SKM-1 treated with dmso at 0.1 percent for 144 hours (cell line): ENCODE data around the gene NTRK3.

Experiments used
- DNase-seq: peaks from one replicate; lab custom pipeline; 2025; ENCODE audit not compliant: unreplicated experiment; lab: John Stamatoyannopoulos, UW

NTRK3 gene

DNA sequence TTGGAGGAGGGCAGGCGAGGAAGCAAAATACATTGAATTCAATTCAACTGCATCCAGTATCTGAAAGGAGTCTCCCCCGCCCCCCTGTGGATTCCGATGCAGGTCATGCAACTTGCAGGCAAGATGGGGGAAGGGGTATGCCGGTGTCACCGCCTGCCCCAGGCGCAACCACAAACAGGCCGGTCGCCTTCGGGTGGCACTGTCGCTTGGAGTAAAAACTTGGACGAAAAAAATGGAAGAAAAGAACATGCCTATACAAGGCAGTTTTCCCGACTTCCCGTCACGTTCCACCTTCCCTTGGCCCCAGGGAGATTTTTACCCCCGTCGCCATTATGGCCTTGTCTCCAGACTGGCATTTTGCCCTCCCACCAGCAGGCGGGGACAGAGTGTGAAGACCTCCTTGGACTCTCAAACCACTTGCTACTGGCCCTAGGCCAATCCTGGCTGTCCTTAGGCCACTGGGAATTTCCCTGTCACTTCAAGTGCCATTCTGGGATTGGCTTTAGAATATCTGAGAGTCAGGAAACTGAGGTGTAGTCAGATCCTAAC, 1.6 kb upstream of the NTRK3 start:
- no peak for DNase-seq

DNA sequence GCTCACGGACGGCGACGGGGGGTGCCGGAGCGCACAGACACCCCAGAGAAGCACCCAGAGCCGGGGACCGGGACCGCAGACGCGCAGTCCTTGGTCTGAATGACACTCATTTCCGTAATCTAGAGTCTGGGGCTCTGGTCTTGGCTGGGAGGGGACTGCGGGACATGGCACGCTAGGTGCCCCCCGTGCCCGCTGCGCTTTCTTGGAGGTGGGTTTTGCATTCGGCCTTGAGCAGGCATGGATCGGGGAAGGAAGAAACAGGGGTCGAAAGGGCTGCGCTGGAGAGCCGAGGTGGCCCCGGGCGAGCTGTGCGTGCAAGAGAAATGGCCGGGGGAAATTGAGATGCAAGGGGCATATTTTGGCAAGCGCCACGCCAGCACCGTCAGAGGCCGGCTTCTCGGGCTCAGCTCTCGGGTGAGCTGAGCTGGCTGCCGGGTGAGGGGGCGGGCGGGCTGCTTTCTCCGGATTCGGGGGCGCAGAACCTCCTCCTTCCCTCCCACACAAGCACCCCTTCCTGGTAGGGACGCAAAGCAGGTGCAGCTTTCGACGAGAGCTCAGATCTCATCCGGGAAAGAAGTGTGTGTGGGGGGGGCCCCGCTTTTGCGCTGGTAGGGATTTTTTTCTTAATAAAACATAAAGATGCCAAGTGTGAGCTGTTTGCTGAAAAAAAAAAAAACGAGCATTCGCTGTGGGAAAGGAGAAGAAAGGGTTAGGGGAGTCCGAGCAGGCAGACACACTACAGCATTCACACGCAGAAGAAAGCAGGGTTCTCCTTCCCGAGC, 963 bp upstream of the NTRK3 start:
- peak; percentile 32 for DNase-seq

DNA sequence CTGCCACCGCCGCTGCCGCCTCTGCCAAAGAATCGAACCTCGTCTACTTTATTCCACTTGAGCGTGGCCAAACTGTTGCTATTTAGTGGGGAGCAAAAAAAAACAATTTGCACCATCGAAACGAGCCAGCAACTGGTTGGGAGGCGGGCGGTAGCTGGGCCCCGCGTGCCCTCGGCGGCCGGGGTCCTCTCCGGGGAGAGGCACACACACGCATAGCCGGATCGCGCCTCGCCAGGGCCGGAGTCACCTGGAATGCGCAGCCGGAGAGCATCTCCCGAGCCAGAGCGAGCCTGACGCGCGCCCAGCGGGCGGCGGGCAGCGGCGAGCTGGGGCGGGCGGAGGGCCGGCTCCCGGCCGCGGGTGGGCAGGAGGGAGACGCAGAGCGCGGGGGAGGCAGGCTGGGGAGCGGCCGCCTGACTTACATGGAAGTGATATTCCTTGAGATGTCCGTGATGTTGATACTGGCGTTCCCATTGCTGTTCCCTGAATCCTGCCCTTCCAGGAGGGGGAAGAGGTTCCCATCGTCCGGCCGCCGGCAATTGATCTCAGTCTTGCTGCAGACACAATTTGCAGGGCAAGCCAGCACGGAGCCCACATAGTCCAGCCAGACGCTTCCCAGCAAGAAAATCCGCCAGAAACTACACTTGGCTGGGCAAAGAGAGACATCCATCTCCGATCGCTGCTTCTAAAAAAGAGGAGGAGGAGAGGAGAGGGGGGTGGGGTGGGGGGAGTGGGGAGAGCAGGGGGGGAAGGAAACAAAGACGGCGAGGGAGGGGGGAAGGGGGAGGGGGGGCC, 858 bp downstream of the NTRK3 start:
- DNase-seq = no peak

DNA sequence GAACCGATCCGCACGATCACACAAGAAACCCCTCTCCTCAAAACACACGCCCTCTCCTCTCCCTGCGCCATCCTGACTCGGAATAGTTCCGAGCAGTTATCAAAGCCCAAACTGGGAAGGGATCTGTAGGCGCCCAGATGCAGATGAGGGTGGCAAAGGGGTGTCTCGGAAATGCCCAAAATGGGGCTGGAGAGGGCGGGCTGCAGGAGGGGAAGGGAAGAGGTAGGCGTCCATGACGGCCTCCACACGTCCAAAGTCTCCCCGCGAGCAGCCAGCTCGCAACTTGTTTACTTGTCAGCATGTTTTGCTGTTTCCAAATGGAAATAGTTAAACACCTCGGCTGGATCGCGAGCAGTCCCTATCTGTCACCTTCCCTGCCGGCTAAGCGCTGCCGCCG, 1.5 kb downstream of the NTRK3 start:
- DNase-seq = no peak

DNA sequence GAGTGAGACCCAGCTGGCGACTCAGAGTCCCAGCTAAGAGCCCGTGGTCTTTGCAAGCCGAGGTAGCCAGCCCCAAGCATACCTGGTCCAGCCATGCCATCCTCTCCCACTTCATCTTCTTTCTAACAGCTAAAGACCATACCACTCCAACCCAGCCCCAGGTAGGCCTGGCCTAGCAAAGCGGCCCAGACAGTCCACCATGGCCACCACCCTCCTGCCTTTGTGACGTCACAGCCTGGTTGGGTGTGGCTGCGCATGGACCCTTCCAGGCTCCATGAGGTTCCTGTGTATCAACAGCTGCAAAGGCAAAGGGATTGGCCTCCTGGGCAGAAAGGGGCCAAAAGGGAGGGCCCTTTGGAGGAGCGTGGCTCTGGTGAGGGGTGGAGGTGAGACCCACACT, 4.1 kb downstream of the NTRK3 start:
- DNase-seq = no peak

DNA sequence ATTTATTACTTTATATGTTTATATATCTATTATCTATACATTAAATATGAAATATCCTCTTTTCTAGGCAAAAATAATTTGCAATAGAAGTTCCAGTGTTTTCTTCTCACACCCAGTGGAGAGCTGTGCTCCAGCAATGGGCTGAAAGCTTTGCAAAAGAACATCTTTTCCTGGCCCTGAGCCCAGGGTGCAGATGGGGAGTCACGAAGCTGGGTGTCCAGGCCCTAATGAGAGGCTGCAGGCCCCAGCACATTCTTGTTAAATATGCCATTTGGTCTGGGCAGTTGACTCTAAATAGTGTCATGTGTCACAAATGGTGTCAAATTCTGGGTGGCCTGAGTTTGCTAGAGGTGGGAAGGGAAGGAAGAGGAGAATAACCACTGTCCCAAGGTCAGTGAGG, 5.7 kb downstream of the NTRK3 start:
- DNase-seq = no peak

DNA sequence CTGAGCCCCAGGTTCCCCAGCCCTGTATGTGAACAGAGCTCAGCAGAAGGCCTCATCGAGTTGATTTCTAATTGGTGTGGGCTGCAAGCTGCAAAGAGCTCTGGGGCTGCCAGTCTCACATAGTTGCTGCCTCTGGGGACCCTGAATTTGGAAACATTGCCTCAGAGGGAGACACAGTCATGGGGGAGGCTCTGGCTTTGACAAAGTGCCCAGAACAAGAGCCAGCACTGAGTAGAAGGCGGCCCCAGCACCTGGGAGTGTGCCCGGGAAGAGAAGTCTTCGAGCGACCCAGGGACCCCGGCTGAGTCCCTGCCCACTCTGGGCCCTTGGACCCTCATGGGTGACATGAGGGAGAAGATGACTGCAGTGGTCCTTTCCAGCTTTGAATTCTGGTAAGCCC, 7.3 kb downstream of the NTRK3 start:
- DNase-seq = no peak

DNA sequence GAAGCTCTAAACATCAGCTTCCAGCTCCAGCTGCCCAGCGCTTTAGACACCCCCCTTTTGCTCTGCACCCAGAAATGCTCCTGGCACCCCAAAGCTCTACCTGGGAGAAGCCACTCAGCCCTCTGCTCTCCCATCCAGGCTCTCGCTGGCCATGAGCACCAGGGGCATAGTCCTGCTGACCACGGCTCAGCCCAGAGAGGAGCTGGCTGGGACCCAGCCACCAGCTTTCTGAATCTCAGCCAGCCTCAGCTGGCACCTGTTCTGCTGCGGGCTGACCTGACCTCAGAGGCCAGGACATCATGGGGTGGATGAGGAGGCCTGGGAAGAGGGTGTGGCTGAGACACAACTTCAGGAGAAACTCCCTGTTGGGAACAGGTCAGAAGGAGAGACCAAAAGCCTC, 8.6 kb downstream of the NTRK3 start:
- no peak for DNase-seq

DNA sequence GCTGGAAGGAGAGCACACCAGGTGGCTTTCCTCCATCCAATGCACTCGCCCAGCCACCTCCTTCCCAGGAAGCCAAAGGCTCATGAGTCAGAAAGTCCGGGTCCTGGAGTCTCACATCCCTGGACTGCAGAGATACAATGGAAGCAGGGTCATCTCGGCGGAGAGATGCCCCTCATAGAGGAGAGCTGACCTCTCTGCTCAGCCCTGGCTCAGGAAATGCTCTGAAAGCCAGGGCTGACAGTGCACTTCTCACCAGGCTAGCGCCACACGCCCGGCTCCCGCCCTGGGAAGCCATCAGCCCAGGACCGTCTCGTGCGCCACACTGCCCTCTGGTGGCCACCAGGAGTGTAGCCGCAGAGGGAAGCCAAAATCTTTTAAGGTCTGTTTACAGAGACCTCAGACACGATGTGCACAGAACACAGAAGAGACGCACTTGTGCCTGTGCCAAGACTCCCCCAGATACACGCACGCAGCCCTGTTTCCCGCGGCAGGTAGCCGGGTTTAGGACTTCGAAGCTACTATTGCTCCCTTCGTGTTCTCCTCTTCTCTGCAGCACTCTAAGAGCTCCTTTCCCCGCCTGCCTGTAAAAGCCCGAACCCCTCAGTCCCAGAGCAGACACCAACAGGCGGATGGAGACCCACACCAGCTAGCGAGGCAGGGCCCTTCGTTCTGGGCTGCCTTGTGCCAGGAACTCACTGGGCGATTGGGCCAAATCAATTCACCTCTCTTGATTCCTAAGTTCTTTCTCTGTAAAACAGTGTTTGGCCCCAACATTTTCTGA, 9.7 kb downstream of the NTRK3 start:
- DNase-seq = peak; percentile 69

DNA sequence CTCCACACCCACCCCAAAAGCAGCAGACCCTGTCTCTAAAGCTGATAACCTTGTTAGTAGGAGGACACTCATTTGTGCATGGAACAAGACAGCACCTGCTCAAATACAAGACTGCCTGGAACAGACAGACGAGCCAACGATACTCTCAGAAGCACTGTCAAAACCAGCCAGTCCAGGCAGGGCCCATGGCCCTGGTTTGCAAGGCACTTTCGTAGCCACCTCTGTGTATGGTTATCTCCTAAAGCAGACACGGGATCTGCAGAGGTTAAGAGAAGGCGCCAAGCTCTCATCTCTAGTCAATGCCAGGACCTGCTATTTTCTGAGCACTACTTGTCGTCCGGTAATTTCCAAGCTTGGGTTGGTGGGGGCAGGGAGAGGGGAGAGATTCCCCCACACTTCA, 10.5 kb downstream of the NTRK3 start:
- DNase-seq = no peak

DNA sequence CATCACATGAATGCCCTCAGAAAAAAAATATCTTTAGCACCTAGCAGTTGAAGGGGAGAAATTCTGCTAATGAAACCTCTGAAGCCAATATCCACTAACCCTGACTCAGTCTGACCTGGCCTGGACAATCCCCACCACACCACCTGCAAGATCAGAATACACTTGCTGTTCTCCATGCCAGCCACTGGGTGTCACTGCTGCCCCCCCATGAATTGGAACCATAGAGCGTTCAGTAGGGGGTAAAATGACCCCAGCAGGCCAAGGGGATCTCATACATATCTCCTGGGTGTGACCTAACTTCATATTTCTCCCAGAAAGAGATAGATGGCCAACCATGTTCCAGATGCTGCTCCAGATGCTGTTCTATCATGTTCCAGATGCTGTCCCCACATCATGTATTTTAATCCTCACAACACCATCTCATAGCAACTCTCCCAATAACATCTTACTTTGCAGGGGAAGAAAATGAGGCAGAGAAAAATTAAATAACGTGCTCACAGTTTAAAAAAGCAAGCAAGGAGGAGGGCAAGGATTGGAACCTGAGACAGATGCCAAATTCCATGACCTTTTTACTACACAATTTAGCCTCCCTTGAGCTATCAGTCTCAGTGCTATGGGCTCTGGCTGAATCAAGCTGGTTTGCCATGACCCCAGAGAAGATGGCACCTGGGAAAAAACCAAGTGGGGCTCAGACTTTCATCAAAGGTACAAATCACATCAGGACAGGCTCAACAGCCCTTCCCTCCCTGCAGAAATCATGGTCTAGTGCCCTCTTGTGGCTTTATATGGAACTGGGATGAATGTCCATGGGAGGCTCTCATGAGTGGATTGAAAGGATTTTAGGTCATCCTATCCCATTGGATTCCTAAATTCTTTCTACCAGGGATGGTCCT, 12.4 kb downstream of the NTRK3 start:
- DNase-seq = peak; percentile 17

DNA sequence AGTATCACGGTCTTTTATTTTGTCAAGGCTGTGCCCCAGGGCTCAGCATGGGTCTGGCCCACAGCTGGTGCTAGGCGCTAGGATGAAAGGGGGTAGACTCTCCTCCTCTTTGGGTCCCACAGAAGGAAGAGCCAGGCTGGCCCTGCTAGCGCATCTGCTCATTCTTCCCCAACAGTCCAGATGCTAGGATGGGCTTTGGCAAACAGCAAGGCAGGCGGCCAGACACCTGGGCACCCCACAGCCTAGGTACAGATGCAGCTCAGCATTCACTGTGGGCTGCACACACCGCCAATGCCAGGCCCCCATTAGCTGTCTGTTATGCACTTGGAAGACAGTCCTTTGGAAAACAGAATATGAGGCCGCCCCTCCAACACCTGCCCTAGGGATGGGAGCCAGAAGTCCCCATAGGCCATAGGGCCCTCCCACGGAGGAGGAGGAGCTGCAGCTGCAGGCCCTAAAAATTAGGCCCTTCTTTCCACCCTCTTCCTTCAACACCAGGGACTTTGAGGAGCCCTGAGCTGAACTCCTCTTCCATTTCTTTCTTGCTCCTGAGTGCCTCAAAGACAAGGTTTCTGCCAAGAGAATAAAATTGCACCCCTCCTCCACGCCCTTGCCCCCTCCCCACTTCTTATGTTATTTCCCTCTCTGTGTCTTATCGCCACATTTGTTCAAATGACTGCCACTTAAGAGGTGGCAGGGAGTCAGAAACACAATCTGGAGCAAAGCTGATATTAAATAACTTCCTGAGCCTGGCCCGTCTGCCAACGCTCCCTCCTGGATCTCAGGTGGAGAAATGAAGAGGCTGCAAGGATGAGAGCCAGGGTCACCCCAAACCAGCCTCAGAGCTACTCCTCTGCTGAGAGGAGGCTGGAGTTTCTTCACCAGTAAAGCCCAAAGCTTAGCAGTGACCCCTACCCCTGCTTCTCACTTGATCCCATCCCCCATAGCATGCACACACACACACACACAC, 13.7 kb downstream of the NTRK3 start:
- DNase-seq = no peak

DNA sequence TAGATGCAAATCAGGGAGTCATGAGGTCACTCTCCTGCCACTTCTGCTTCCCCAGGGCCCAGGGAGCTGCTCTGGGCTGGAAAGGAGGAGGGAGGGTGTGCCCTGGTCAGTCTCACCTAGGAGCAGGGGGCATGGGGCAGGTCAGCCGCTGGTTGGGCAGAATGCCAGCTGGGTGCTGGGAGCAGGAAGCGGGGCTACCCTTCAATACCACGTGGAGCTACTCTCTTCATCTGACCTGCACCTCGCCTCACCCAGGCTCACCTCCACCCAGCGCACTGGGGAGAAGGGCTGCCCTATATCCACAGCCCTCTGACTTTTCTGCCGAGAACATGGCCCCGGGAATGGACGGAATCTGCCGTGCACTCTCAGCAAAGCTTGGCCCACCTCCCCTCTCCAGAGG, 15.1 kb downstream of the NTRK3 start:
- DNase-seq = no peak

DNA sequence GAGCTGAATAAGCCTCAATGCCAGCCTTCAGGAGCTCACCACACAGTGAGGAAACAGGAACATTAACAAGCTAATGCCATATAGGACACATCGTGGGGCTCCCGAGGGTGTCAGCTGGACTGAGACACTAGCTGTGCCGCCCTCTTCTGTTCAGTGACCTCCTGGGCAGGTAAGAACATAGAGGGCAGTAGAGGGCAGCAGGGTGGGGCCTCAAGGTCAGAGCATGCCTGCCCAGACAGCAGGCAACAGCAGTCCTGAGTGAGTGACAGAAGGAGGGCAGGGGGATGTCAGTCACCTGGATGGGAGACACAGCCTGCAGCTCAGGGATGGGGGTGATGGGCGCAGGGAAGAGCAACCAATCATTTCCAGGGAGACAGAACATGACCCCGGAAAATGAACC, 15.5 kb downstream of the NTRK3 start:
- peak; percentile 2 for DNase-seq

DNA sequence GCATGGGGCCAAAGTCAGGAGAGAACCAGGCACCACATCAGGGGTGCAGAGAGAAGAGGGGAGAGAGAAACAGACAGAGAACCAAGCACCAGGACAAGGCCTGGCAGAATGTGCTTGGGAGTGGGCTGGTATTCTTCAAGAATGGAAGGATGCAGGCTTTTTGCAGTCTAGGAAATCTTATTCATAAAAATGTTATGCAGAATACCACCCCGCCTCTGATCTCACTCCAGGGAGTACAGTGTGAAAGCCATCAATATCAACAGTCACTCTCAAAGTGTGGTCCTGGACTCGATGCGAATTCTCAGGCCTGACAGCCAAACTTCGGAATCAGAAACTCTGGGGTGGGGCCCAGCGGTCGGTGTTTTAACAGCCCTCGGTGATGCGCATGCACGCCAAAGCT, 16.9 kb downstream of the NTRK3 start:
- no peak for DNase-seq

DNA sequence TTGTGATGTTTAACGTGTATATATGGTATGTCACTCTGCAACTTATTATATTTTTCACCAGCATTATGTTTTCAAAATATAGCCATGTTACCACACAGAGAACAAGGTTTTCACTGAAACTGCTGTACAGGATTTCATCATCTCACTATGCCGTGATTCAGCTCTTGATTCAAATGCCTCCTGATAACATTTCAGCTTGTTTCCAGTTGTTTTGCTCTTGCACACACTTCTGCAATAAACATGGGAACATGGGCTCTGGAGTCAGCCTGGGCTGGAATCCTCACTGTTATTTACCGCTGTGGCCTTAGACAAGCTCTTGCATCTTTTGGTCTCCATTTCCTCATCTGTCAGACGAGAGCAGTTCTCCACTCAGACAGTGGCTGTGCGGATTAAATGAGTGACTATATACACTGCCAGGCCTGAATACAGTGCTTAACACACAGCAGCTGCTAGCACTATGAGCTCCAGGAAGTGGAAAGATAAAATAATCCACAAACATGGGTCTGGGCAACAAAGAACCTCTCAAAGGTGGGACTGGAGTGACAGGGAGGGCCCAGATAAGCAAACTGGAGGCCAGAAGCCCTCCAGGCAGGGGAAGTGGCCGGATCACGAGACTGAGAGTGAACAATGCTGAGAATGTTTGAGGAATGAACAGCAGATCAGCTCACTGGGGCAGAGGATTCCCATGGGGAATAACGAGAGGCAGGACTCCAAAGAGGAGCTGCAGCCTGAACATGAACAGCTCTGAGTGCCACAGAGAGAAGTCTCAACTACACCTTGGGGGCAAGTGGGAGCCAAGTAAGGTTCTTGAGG, 17.7 kb downstream of the NTRK3 start:
- DNase-seq = no peak

DNA sequence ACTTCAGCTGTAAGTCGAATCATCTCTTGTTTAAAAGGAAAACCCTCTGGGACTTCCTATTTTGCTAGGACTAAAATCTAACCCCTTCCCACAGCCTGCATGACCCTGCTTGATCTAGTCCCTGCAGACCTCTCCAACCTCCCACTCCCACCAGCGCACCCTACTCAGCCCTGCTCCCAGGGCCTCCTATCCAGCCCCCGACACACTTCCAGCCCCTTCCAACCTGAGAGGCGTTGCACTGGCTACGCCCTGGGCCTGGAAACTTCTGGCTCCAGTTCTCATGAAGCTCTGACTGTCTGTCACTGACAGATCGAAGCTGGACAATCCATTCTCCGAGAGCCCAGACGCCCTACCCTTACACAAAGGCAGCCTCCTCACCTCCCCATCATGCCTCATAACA, 21.8 kb downstream of the NTRK3 start:
- DNase-seq = no peak

DNA sequence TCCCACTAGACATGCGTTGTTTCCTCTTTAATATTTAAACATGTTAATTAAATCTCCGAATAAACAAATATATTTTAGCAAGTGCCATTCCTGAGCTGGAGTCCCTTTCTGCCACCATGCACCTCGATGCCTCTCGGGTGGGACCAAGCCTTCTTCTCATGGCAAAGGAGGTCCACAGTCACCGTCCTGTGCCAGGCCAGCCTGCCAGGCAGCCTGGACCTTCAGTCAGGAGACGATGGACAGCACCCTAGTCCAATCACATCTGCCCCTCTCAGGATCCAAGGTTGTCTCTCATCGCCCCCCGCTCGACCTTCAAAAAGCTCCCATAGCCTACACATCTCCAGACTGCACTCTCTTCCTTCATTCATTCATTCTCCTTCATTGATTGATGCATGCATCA, 22.6 kb downstream of the NTRK3 start:
- DNase-seq = no peak
